HG03571 (cell line): ENCODE measurements around the gene GGPS1.
"Not testable (repeated sequence)": the region's sequence is repeated elsewhere in the genome, so short reads cannot be mapped to it uniquely, and the experiment has no call there.

ENCODE experiments used
- ATAC-seq: cut with Tn5 transposase; IDR thresholded peaks from one replicate; pipeline ENCODE4 v1.9.1; 2021; ENCODE audit not compliant: unreplicated experiment

Gene GGPS1

GRCh38 chr1:235304549-235305451 is 23.6 kb upstream of the GGPS1 start:
- no peak for ATAC-seq

- ATAC-seq, result no peak
Measured at GRCh38 chr1:235307158-235308124, 20.9 kb upstream of the GGPS1 start.

- ATAC-seq, result not testable (repeated sequence)
Measured at GRCh38 chr1:235309206-235309605, 19.2 kb upstream of the GGPS1 start.

DNA sequence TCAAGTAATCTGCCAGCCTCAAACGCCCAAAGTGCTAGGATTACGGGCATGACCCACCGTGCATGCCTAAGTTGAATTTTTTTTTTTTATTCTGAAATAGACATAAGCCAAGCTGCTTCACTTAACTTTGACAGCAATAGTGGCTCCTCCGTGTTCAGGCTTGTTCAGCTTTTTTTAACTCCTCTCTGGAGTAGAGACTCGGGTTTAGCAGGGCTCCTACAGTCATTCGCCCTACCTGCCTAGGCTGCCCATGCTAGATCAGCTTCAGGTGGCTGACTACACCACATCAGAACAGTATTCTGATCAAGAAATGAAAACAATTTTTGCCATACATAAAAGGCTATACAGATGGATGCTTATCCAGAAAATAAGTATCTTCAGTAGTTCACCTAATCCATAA is 15.1 kb upstream of the GGPS1 start:
- ATAC-seq, result no peak

- ATAC-seq, result no peak
Measured at GRCh38 chr1:235313931-235314678, 14.3 kb upstream of the GGPS1 start.

DNA sequence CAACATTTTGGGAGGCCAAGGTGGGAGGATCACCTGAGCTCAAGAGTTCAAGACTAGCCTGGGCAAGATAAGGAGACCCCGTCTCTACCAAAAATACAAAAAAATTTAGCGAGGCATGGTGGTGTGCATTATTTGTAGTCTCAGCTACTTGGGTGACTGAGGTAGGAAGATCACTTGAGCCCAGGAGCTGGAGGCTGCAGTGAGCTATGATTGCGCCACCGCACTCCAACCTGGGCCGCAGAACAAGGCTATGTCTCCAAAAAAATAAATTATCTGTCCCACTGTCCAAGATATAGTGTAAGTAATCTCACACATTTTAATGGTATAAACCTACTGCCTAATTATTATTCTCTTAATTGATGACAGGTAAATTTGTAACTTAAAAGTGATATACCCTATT is 13.2 kb upstream of the GGPS1 start:
- no peak for ATAC-seq

- no peak for ATAC-seq
Measured at GRCh38 chr1:235315735-235316134, 12.6 kb upstream of the GGPS1 start.

- no peak for ATAC-seq
Measured at GRCh38 chr1:235317168-235317567, 11.2 kb upstream of the GGPS1 start.

- ATAC-seq, result no peak
Measured at GRCh38 chr1:235319255-235319654, 9.1 kb upstream of the GGPS1 start.

GRCh38 chr1:235320521-235321179 is 7.7 kb upstream of the GGPS1 start:
- no peak for ATAC-seq

- no peak for ATAC-seq
Measured at GRCh38 chr1:235324296-235324695, 4.1 kb upstream of the GGPS1 start.

GRCh38 chr1:235325139-235325538 is 3.2 kb upstream of the GGPS1 start:
- ATAC-seq, result no peak

GRCh38 chr1:235325854-235326253 is 2.5 kb upstream of the GGPS1 start:
- ATAC-seq, result no peak

DNA sequence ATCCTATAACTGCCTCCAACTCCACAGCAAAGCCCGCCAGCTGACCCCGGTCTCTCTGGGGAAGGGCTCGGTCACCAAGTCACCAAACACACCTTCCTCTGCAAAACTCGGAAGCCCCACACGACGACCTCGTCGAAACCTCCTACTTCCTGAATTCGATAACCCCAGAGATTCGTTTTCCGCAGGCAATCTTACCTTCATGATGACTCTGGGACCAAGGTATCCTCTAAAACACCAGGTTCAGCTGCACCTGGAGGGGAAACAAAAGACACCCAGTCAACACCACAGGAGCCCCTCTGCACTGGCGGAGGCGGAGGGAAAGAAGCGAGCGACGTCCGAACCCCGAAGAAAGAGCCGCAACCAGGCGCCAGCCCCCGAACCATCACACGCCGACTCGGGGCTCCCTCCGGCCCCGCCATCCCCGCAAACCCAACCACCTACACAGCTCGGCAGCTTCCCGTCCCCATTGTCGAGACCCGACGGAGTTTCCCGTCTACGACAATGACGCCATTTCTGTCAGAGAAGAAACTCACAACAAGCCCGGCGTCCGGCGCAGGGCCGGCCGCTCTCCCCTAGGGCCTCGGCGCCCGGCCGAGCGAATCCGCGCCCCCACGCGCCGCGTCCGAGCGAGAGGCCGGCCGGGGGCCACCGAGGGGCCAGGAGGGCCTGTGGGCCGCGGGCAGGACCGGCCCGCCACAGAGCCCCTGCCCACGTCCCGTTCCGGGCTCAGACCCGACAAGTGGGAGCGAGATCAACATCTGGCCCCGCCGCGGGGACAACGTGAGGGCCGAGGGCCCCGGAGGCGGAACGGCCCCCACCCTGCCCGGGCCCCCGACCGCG is 1.4 kb upstream of the GGPS1 start:
- ATAC-seq, result no peak

DNA sequence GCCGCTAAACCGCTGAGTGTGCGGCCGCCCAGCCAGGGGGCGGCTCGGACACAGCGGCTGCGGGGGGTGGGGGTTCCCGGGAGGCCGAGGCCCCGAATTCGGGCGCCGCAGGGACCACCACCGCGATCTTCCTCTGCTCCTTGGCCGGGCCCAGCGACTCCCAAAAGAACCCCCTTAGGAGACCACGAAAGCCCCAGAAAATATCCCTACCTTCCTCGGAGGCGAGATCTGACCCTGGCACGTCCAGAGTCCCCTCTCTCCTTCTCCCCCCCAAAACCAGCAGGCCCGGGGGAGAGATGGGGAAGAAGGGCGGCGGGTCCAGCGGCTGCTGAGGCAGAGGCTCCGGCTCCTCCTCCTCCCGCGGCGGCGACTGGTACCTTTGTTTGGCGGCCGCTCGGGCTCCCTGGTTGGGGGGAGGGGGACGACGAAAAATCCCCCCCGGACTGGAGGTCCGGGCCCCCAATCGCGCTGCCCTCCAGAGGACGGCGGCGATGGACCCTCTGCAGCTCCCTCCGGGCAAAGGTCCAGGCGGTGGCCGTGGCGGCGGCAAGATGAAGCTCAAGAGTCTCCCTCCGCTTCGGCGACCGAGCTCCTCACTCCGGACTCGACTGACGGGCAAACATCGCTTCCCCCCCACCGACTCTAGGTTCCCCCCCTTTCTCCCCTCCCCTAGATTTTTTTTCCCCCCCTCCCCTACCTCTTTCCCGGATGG is 655 bp upstream of the GGPS1 start, which contains the start of gene ARID4B:
TSS of gene ARID4B (minus strand) at position 621 of the 712 bp plus-strand sequence. CDS start 1,260 bp downstream, outside the sequence.
- peak; percentile 3 for ATAC-seq

DNA sequence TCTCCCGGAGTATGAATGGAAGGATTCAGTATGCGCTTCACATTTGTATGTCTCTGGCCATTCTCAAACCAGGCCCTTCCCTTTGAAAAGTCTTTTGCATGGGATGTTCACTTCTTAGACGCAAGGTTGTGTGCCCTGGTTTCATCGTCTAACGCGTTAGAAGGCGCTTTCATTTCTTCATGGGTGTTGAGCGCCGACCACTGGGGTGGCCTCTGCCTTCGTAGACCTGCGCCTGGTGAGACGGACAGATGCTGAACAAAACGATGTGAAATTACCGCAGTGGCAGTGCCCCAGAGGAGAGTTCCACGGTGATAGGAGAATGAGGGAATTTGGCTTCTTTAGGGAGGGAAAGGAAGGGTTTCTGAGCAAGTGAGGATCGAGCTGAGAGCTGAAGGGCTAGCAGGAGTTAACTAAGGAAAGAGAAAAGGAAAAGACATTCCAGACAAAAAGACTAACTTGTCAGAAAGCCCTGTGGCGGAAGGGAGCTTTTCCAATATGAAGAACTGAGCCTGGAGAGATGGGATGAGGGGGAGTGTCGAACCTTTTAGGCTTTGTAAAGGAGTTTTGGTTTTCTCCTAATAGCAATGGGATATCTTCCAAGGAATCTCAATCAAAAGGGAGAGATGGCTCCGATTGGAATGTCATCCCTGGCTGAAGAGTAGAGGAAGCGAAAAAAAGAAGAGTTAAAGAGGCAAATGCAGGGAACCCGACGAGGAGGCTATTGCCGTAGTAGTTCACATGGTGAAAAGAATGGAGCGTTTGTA is 951 bp downstream of the GGPS1 start:
- ATAC-seq, result peak; percentile 25

DNA sequence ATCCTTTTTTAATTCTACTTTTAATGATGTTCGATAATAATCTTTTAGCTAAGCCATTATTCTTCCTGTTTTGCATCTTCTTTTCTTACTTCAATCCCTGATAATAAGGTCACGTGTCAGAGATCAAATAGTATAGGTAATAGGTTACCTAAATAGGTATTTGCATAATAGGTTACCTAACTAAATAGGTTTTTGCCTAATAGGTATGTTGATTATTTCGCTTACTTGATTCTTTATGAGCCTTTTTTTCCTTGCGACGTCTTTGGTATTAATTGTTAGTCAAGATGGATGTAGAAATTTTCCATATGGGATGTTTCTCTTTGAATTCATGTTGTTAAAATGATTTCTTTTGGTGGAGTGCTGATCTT is 2.5 kb downstream of the GGPS1 start:
- no peak for ATAC-seq

DNA sequence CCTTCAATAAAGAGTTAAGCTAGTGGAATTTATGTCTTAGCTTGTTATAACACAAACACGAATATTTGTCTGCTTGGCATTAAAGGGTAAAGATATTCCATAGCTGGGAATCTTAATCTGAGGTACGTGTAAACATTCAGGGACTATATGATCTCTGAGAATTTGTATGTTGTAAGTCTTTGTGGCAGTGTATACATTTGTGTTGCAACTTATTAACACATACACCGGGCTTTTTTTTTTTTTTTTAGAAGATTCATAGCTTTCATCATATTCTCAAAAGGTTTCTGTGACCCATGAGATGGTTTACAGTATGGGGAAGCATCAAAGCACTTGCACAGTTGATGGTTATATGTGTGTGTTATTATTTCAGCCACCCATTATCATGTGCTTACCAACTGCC is 3.0 kb downstream of the GGPS1 start:
- ATAC-seq, result no peak
